Measurements from ENCODE around the gene ARHGDIB.

ARHGDIB gene

GRCh38 chr12:14956024-14956891 is 5.1 kb downstream of the ARHGDIB start:
- no peak overlapping the region for H3K27ac ChIP-seq
- no peak for TF ChIP-seq CTCF (conservative IDR thresholded peaks at IDR 0.05)

- no peak for TF ChIP-seq CTCF (conservative IDR thresholded peaks at IDR 0.05)
- no peak overlapping the region for H3K27ac ChIP-seq
Observed at GRCh38 chr12:14954269-14954668, 7.1 kb downstream of the ARHGDIB start.

GRCh38 chr12:14953752-14954151 is 7.6 kb downstream of the ARHGDIB start:
- no peak overlapping the region for H3K27ac ChIP-seq
- TF ChIP-seq CTCF (conservative IDR thresholded peaks at IDR 0.05): no peak

GRCh38 chr12:14952299-14952921 is 9.0 kb downstream of the ARHGDIB start:
- no peak for TF ChIP-seq CTCF (conservative IDR thresholded peaks at IDR 0.05)
- no peak overlapping the region for H3K27ac ChIP-seq

GRCh38 chr12:14951851-14952250 is 9.6 kb downstream of the ARHGDIB start:
- no peak for TF ChIP-seq CTCF (conservative IDR thresholded peaks at IDR 0.05)
- no peak overlapping the region for H3K27ac ChIP-seq

GRCh38 chr12:14950982-14951746 is 10.2 kb downstream of the ARHGDIB start:
- no peak overlapping the region for H3K27ac ChIP-seq
- TF ChIP-seq CTCF (conservative IDR thresholded peaks at IDR 0.05): no peak

GRCh38 chr12:14950421-14950820 is 11.0 kb downstream of the ARHGDIB start:
- no peak overlapping the region for H3K27ac ChIP-seq
- TF ChIP-seq CTCF (conservative IDR thresholded peaks at IDR 0.05): no peak

Measured in VCaP (cell line).